H1 (cell line): Measurements from ENCODE around the gene RAVER2. TPM values are rescaled to one million over a fixed set of nuclear protein-coding genes. Genes with fewer than 3 reads are reported as not detected.

Source experiments
- CTCF ChIA-PET: fragments of 300-600 bp; sonication (Branson Sonifier 250); formaldehyde crosslinking; loops from one replicate; lab custom pipeline; 2021; ENCODE audit not compliant: partially characterized antibody; lab: Charles Lee
- POLR2A ChIA-PET: fragments of 300-600 bp; sonication (Branson Sonifier 250); formaldehyde crosslinking; loops from one replicate; lab custom pipeline; 2021; ENCODE audit warnings: inconsistent platforms; ENCODE audit not compliant: partially characterized antibody; lab: Charles Lee
- DNase-seq, 2 experiments: peaks; one replicate each; pipeline versions ENCODE4 v3.0.0 to v3.0.0-alpha.2; 2010 to 2022; ENCODE audit warnings: low spot score in 2 of 2, low read depth in 1 of 2, mixed read lengths in 1 of 2
- FAIRE-seq: peaks from 2 replicates; lab custom pipeline; 2011; peaks lifted over from hg19 to GRCh38; lab: Jason Lieb, UNC
- H2AFZ ChIP-seq: 2 replicates; pipeline ENCODE4 v1.8.1; 2012; ENCODE audit warnings: low read length, inconsistent platforms
- H2AK5ac ChIP-seq: 2 replicates; pipeline ENCODE4 v1.6.1; 2013; ENCODE audit warnings: low read depth, low read length
- H2BK120ac ChIP-seq: replicated peaks from 2 replicates; pipeline ENCODE3; 2013; ENCODE audit warnings: low read depth, low read length, inconsistent platforms
- H2BK12ac ChIP-seq: 2 replicates; pipeline ENCODE4 v1.6.1; 2013; ENCODE audit warnings: low read depth, low read length
- H2BK15ac ChIP-seq: 2 replicates; pipeline ENCODE4 v1.6.1; 2013; ENCODE audit warnings: low read length
- H2BK20ac ChIP-seq: 2 replicates; pipeline ENCODE4 v1.6.1; 2013; ENCODE audit warnings: low read length
- H2BK5ac ChIP-seq: 2 replicates; pipeline ENCODE4 v1.6.1; 2013; ENCODE audit warnings: low read depth, low read length
- H3K14ac ChIP-seq: 2 replicates; pipeline ENCODE4 v1.6.1; 2013; ENCODE audit warnings: inconsistent platforms; ENCODE audit not compliant: insufficient read length
- H3K18ac ChIP-seq: 2 replicates; pipeline ENCODE4 v1.6.1; 2013; ENCODE audit warnings: low read length; ENCODE audit errors: extremely low read depth
- H3K23ac ChIP-seq: 2 replicates; pipeline ENCODE4 v1.6.1; 2013; ENCODE audit warnings: inconsistent platforms; ENCODE audit not compliant: insufficient read length
- H3K23me2 ChIP-seq: 2 replicates; pipeline ENCODE4 v1.6.1; 2013; ENCODE audit warnings: low read depth, low read length
- H3K27ac ChIP-seq: 2 replicates; pipeline ENCODE4 v1.6.1; 2011; ENCODE audit warnings: low read depth, low read length, inconsistent platforms
- H3K27me3 ChIP-seq, 4 experiments: replicated peaks in 1 of 4; 1 replicate in 1 of 4; 2 replicates in 3 of 4; pipeline versions ENCODE4 v1.6.1 to v1.8.1; 2011 to 2013; ENCODE audit warnings: low read length in 3 of 4, mild to moderate bottlenecking in 3 of 4, inconsistent platforms in 2 of 4, mixed read lengths in 2 of 4, moderate library complexity in 1 of 4; ENCODE audit not compliant: control insufficient read depth in 3 of 4, insufficient read depth in 3 of 4; ENCODE audit errors: extremely low read depth in 1 of 4
- H3K36me3 ChIP-seq, 4 experiments: 2 replicates each; pipeline versions ENCODE4 v1.6.1 to v1.8.1; 2011 to 2013; ENCODE audit warnings: mild to moderate bottlenecking in 4 of 4, low read length in 3 of 4, moderate library complexity in 2 of 4, control low read depth in 1 of 4, inconsistent platforms in 1 of 4; ENCODE audit not compliant: insufficient read depth in 4 of 4, control insufficient read depth in 2 of 4
- H3K4ac ChIP-seq: replicated peaks from 2 replicates; pipeline ENCODE3; 2013; ENCODE audit warnings: low read length, low read depth, mixed read lengths, inconsistent platforms; ENCODE audit not compliant: insufficient read length
- H3K4me1 ChIP-seq, 4 experiments: replicated peaks in 1 of 4; 1 replicate in 1 of 4; 2 replicates in 3 of 4; pipeline versions ENCODE4 v1.6.1 to v1.8.1; 2011 to 2013; ENCODE audit warnings: low read length in 3 of 4, inconsistent platforms in 2 of 4, mixed read lengths in 1 of 4; ENCODE audit not compliant: insufficient read depth in 4 of 4, control insufficient read depth in 3 of 4
- H3K4me2 ChIP-seq, 2 experiments: 2 replicates each; pipeline versions ENCODE4 v1.6.1 to v1.8.1; 2011 to 2013; ENCODE audit warnings: low read depth in 2 of 2, low read length in 2 of 2, control low read depth in 1 of 2, inconsistent platforms in 1 of 2, mild to moderate bottlenecking in 1 of 2; ENCODE audit not compliant: insufficient read depth in 1 of 2
- H3K4me3 ChIP-seq, 4 experiments: fragments of 200-600, 300-600 bp in 1 of 4; sonication (generic), shearing (Covaris generic), sonication (Bioruptor Twin) in 1 of 4; 2 replicates each; pipeline versions ENCODE4 v1.5.1 to v1.8.1; 2011 to 2016; ENCODE audit warnings: low read length in 4 of 4, low read depth in 3 of 4, control low read depth in 2 of 4, inconsistent platforms in 2 of 4, mild to moderate bottlenecking in 2 of 4, mixed read lengths in 1 of 4, moderate library complexity in 1 of 4; ENCODE audit not compliant: insufficient read depth in 2 of 4; ENCODE audit errors: extremely low read depth in 1 of 4
- H3K56ac ChIP-seq: replicated peaks from 2 replicates; pipeline ENCODE3; 2013; ENCODE audit warnings: low read depth, mild to moderate bottlenecking, mixed read lengths, low read length, inconsistent platforms; ENCODE audit not compliant: insufficient read length
- H3K79me1 ChIP-seq: 2 replicates; pipeline ENCODE4 v1.6.1; 2013; ENCODE audit warnings: low read depth, low read length, control low read depth
- H3K79me2 ChIP-seq, 2 experiments: 2 replicates each; pipeline versions ENCODE4 v1.6.1 to v1.8.1; 2012 to 2013; ENCODE audit warnings: low read length in 2 of 2, mild to moderate bottlenecking in 2 of 2, inconsistent platforms in 1 of 2; ENCODE audit not compliant: insufficient read depth in 2 of 2, control insufficient read depth in 1 of 2
- H3K9ac ChIP-seq, 4 experiments: replicated peaks in 1 of 4; 1 replicate in 1 of 4; 2 replicates in 3 of 4; pipeline versions ENCODE4 v1.6.1 to v1.8.1; 2011 to 2013; ENCODE audit warnings: low read depth in 3 of 4, low read length in 3 of 4, control low read depth in 2 of 4, mild to moderate bottlenecking in 2 of 4, moderate library complexity in 2 of 4, inconsistent platforms in 1 of 4; ENCODE audit errors: extremely low read depth in 1 of 4
- H3K9me3 ChIP-seq, 2 experiments: 2 replicates each; pipeline versions ENCODE4 v1.6.1 to v1.8.1; 2012 to 2013; ENCODE audit warnings: mild to moderate bottlenecking in 2 of 2, moderate library complexity in 2 of 2, control low read depth in 1 of 2, inconsistent platforms in 1 of 2, low read depth in 1 of 2, low read length in 1 of 2, mixed read lengths in 1 of 2; ENCODE audit not compliant: insufficient read depth in 2 of 2
- H4K20me1 ChIP-seq, 2 experiments: replicated peaks in 1 of 2; 2 replicates each; pipeline versions ENCODE3 to v1.8.1; 2011 to 2013; ENCODE audit warnings: inconsistent platforms in 2 of 2, low read length in 2 of 2, mild to moderate bottlenecking in 1 of 2; ENCODE audit not compliant: insufficient read depth in 2 of 2, control insufficient read depth in 1 of 2
- H4K5ac ChIP-seq: 2 replicates; pipeline ENCODE4 v1.6.1; 2013; ENCODE audit warnings: low read length, low read depth, mixed read lengths, inconsistent platforms; ENCODE audit not compliant: insufficient read length
- H4K8ac ChIP-seq: 2 replicates; pipeline ENCODE4 v1.8.0; 2013; ENCODE audit warnings: mild to moderate bottlenecking, moderate library complexity, low read length, inconsistent platforms; ENCODE audit not compliant: insufficient read depth; ENCODE audit errors: extremely low read depth
- H4K91ac ChIP-seq: replicated peaks from 2 replicates; pipeline ENCODE3; 2013; ENCODE audit warnings: low read length, mixed read lengths, inconsistent platforms; ENCODE audit not compliant: insufficient read length
- BCL11A ChIP-seq, 2 experiments: IDR thresholded peaks; one replicate each; pipeline ENCODE4 v1.6.1; 2011; ENCODE audit warnings: low read depth in 2 of 2, low read length in 2 of 2, mild to moderate bottlenecking in 2 of 2
- KDM5A ChIP-seq: fragments of 200-600 bp; IDR thresholded peaks from 2 replicates; pipeline ENCODE4 v1.7.1; 2012; ENCODE audit warnings: mild to moderate bottlenecking, low read length, inconsistent platforms, mixed read lengths
- NRF1 ChIP-seq: IDR thresholded peaks from 2 replicates; pipeline ENCODE4 v1.6.1; 2011; ENCODE audit warnings: mild to moderate bottlenecking, low read depth, low read length, improper control_type of control experiment
- POLR2A ChIP-seq, 2 experiments: IDR thresholded peaks; 1 replicate in 1 of 2; 2 replicates in 1 of 2; pipeline ENCODE4 v1.6.1; 2011; ENCODE audit warnings: low read depth in 2 of 2, low read length in 2 of 2, mild to moderate bottlenecking in 2 of 2; ENCODE audit errors: control extremely low read depth in 1 of 2
- RFX5 ChIP-seq: IDR thresholded peaks from 2 replicates; pipeline ENCODE4 v1.6.1; 2011; ENCODE audit warnings: low read depth, low read length, improper control_type of control experiment, borderline replicate concordance
- SIN3A ChIP-seq, 2 experiments: IDR thresholded peaks in 1 of 2; conservative IDR thresholded peaks in 1 of 2; 2 replicates each; pipeline ENCODE4 v1.6.1; 2011 to 2012; ENCODE audit warnings: low read length in 2 of 2, improper control_type of control experiment in 1 of 2, low read depth in 1 of 2, mild to moderate bottlenecking in 1 of 2
- SIX5 ChIP-seq: IDR thresholded peaks from 2 replicates; pipeline ENCODE4 v1.6.1; 2011; ENCODE audit warnings: mild to moderate bottlenecking, low read depth, low read length
- SP1 ChIP-seq: IDR thresholded peaks from 2 replicates; pipeline ENCODE4 v1.6.1; 2011; ENCODE audit warnings: low read depth, low read length
- SP2 ChIP-seq: IDR thresholded peaks from 2 replicates; pipeline ENCODE4 v1.6.1; 2012; ENCODE audit warnings: mild to moderate bottlenecking, low read length, inconsistent platforms
- TCF12 ChIP-seq: IDR thresholded peaks from 2 replicates; pipeline ENCODE4 v1.6.1; 2011; ENCODE audit warnings: low read depth, mild to moderate bottlenecking, low read length
- YY1 ChIP-seq: IDR thresholded peaks from 2 replicates; pipeline ENCODE4 v1.6.1; 2011; ENCODE audit warnings: low read depth, mild to moderate bottlenecking, low read length
- WGBS, 2 experiments: shearing (Covaris generic) in 1 of 2; methylation state at CpG; one replicate each; pipeline versions ENCODE4 v1.1.6 to v1.1.7; 2013 to 2015; ENCODE audit warnings: low lambda C conversion rate in 2 of 2, mixed read lengths in 2 of 2, inconsistent platforms in 1 of 2, low coverage in 1 of 2, missing lambda C conversion rate in 1 of 2; ENCODE audit not compliant: insufficient replicate concordance in 2 of 2, insufficient coverage in 1 of 2, insufficient read length in 1 of 2; ENCODE audit errors: extremely low coverage in 1 of 2, missing lambda C conversion rate in 1 of 2; 5-methylcytosine and 5-hydroxymethylcytosine counted together
- polyA plus RNA-seq, 7 experiments: library from polyadenylated mRNA; depleted of rRNA in 3 of 7; stranded (reverse) in 5 of 7; unstranded in 2 of 7; fragments of >200 nt in 5 of 7; fragments of 200-250 nt in 2 of 7; gene quantifications; 1 replicate in 5 of 7; 2 replicates in 1 of 7; 4 replicates in 1 of 7; pipeline versions ENCODE4 v1.2.1 to v1.2.3, GENCODE V29; 2011 to 2013; ENCODE audit warnings: missing spikeins in 2 of 7, mixed read lengths in 2 of 7
- total RNA-seq: library from RNA; stranded (reverse); fragmentation: NEBNext Ultra II Directional; extraction: Animal tissue kit (Norgen Biotek cat#: 25700); gene quantifications from 2 replicates; pipeline ENCODE4 v1.2.1, GENCODE V29; 2021
- TF ChIP-seq, protein P1 (sequence below): IDR thresholded peaks from 2 replicates; pipeline ENCODE4 v1.6.1; 2012; ENCODE audit warnings: inconsistent platforms
- TF ChIP-seq, protein P2 (sequence below): IDR thresholded peaks from 2 replicates; pipeline ENCODE4 v1.6.1; 2011; ENCODE audit warnings: low read depth, mild to moderate bottlenecking, low read length; ENCODE audit not compliant: insufficient read depth

Gene RAVER2
- total and polyA plus RNA-seq, 2 of the 8 experiments (the other 6 are each of a cell fraction or from before 2014, with no cell fraction given): 10.5 to 19.5 TPM

DNA sequence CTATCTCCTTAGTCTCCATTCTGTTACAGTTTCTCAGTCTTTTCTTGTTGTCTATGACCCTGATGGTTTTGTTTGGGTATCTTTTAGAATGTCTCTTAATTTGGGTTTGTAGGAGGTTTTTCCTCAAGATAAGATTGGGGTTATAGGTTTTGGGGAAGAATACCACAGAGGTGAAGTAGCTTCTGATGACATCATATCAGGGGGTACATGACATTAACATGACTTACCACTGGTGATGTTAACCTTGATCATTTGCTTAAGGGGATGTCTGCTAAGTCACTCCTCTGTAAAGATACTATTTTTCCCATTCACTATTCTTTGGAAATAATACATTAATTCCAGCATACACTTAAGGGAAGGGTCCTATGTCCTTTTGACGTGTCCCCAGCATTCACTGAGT lies 11.9 kb downstream of the RAVER2 start:
- Histone ChIP-seq H3K9ac (no peak overlapping the region), H4K20me1 (no peaks in the 10 kb centered on the region), H4K5ac (no peak overlapping the region), H3K36me3 (0 out of 8 replicates have a peak, but pooled peaks cover 0 to 3% (median 0%) of the 10 kb centered on the region in 4 experiments), H2AFZ (no peak overlapping the region), H3K79me2 (peaks cover 0 to 51% of the 10 kb centered on the region in 2 experiments; a peak in 2 of 4 replicates), H3K27ac (no peak overlapping the region), H4K8ac (no peak overlapping the region), H3K23ac (no peak overlapping the region), H3K4ac (no peak overlapping the region), H2BK5ac (no peak overlapping the region), H3K18ac (no peak overlapping the region), H2AK5ac (no peak overlapping the region), H3K23me2 (no peaks in the 10 kb centered on the region), H3K56ac (no peak overlapping the region), H3K4me2 (no peak overlapping the region)
- DNase-seq: no peak
- FAIRE-seq: no peak
- 87% methylated on average over 1 of the region's 1 CpG; no CpG with 5 or more reads in 1 of the 2 experiments for WGBS, 2 experiments
- TF ChIP-seq NRF1: no peak
- no peak for TF ChIP-seq SIX5
- no peak for TF ChIP-seq YY1
- no peak for TF ChIP-seq SIN3A (conservative IDR thresholded peaks at IDR 0.05 in 1 of 2, IDR thresholded peaks at IDR 0.05 in 1 of 2; ENCODE audit: low read depth in 1 of 2, low read length in 2 of 2)
- TF ChIP-seq SP2: no peak
- no peak for TF ChIP-seq SP1
- TF ChIP-seq, protein P1, sequence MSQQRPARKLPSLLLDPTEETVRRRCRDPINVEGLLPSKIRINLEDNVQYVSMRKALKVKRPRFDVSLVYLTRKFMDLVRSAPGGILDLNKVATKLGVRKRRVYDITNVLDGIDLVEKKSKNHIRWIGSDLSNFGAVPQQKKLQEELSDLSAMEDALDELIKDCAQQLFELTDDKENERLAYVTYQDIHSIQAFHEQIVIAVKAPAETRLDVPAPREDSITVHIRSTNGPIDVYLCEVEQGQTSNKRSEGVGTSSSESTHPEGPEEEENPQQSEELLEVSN: no peak
- TF ChIP-seq POLR2A (IDR thresholded peaks at IDR 0.05; ENCODE audit: control extremely low read depth in 1 of 2, low read depth in 2 of 2, low read length in 2 of 2): no peak
- no peak for TF ChIP-seq KDM5A
- no peak for TF ChIP-seq TCF12
- TF ChIP-seq BCL11A (IDR thresholded peaks at IDR 0.05; ENCODE audit: low read depth in 2 of 2, low read length in 2 of 2): no peak
- no peak for TF ChIP-seq RFX5
- TF ChIP-seq, protein P2, sequence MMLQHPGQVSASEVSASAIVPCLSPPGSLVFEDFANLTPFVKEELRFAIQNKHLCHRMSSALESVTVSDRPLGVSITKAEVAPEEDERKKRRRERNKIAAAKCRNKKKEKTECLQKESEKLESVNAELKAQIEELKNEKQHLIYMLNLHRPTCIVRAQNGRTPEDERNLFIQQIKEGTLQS: no peak
- TF ChIP-seq, all 59 proteins: peak for 0
- H3K27me3 ChIP-seq: no peaks in the 10 kb centered on the region
- no peaks in the 10 kb centered on the region; a peak in 2 of 4 replicates for H3K9me3 ChIP-seq
- H3K4me1 ChIP-seq: no peaks in the 10 kb centered on the region; a peak in 1 of 7 replicates
- no peak overlapping the region for H2BK12ac ChIP-seq
- no peak overlapping the region for H2BK20ac ChIP-seq
- peaks cover 5% of the 10 kb centered on the region; the same call in 1 of the 2 replicates for H3K79me1 ChIP-seq
- no peak overlapping the region for H3K4me3 ChIP-seq
- ChIA-PET POLR2A (interaction anchor here (1.0 kb wide), 1 partner anchor 11 kb away, joined by 3 read pairs; the partner anchor contains the start of gene RAVER2), CTCF (interaction anchor here (1.1 kb wide), 1 partner anchor 10 kb away, joined by 5 read pairs; no protein-coding TSS in a partner anchor)
- no peak overlapping the region for H2BK15ac ChIP-seq
- H2BK120ac ChIP-seq: no peak overlapping the region
- no peak overlapping the region for H4K91ac ChIP-seq
- no peak overlapping the region for H3K14ac ChIP-seq
